K562 (cell line): Measurements from ENCODE around the gene ASB13. TPM values are rescaled to one million over a fixed set of nuclear protein-coding genes. Genes with fewer than 3 reads are reported as not detected.

Experiments used
- AFF4 ChIP-seq: sonication (generic); formaldehyde crosslinking; IDR thresholded peaks from 2 replicates; pipeline ENCODE4 v1.8.0; 2023; ENCODE audit warnings: mild to moderate bottlenecking, missing genetic modification reagents
- ARNT ChIP-seq, 2 experiments: fragments of 450-650 bp; IDR thresholded peaks; 2 replicates each; pipeline ENCODE4 v1.6.1; 2016; ENCODE audit warnings: mild to moderate bottlenecking in 1 of 2
- BRF1 ChIP-seq: IDR thresholded peaks from 3 replicates; pipeline ENCODE4 v1.6.1; 2011; ENCODE audit warnings: borderline replicate concordance, mild to moderate bottlenecking; ENCODE audit not compliant: insufficient read length; ENCODE audit errors: extremely low read depth
- CREB3 ChIP-seq: fragments of 450-650 bp; conservative IDR thresholded peaks from 2 replicates; pipeline ENCODE4 v1.6.1; 2016; ENCODE audit warnings: missing genetic modification characterization, low read depth, mild to moderate bottlenecking, missing compliant biosample characterization, moderate library complexity
- HMGN3 ChIP-seq: IDR thresholded peaks from 2 replicates; pipeline ENCODE4 v1.6.1; 2011; ENCODE audit warnings: borderline replicate concordance, low read depth, mild to moderate bottlenecking, mixed read lengths, low read length; ENCODE audit not compliant: insufficient read length; ENCODE audit errors: extremely low read depth
- NFXL1 ChIP-seq: fragments of 450-650 bp; formaldehyde crosslinking; IDR thresholded peaks from 2 replicates; pipeline ENCODE4 v1.4.0; 2021; ENCODE audit warnings: mild to moderate bottlenecking
- POLR3A ChIP-seq: IDR thresholded peaks from 2 replicates; pipeline ENCODE4 v1.6.1; 2011; ENCODE audit warnings: borderline replicate concordance, mild to moderate bottlenecking, moderate library complexity; ENCODE audit not compliant: insufficient read length, insufficient read depth; ENCODE audit errors: extremely low read depth
- PRPF4 ChIP-seq: fragments of 200-400 bp; formaldehyde crosslinking; IDR thresholded peaks from one replicate; pipeline ENCODE4 v1.6.1; 2017; ENCODE audit warnings: low read length, low read depth, mild to moderate bottlenecking; ENCODE audit not compliant: insufficient read depth, poor library complexity, severe bottlenecking
- RAD51 ChIP-seq: fragments of 450-650 bp; IDR thresholded peaks from 2 replicates; pipeline ENCODE4 v1.7.1; 2016; ENCODE audit warnings: low read depth, mild to moderate bottlenecking, borderline replicate concordance
- SMAD4 ChIP-seq: fragments of 250-450 bp; sonication (Bioruptor Pico); conservative IDR thresholded peaks from 2 replicates; pipeline ENCODE4 v1.8.0; 2021; ENCODE audit warnings: inconsistent platforms, mild to moderate bottlenecking, moderate library complexity
- TRIM24 ChIP-seq, 2 experiments: fragments of 450-650 bp; IDR thresholded peaks; 2 replicates each; pipeline ENCODE4 v1.6.1; 2016
- XRCC5 ChIP-seq: fragments of 200-400 bp; formaldehyde crosslinking; IDR thresholded peaks from 2 replicates; pipeline ENCODE4 v1.6.1; 2017; ENCODE audit warnings: low read depth, mild to moderate bottlenecking, low read length
- ZBTB43 ChIP-seq: sonication (generic); formaldehyde crosslinking; IDR thresholded peaks from 2 replicates; pipeline ENCODE4 v1.8.0; 2023; ENCODE audit warnings: mild to moderate bottlenecking, missing genetic modification reagents
- ZNF143 ChIP-seq: sonication (generic); formaldehyde crosslinking; IDR thresholded peaks from 2 replicates; pipeline ENCODE4 v1.9.0; 2022; ENCODE audit warnings: mild to moderate bottlenecking, missing genetic modification reagents
- ZNF324 ChIP-seq: fragments of 250-450 bp; sonication (Bioruptor Pico); IDR thresholded peaks from 2 replicates; pipeline ENCODE4 v1.4.0; 2020; ENCODE audit warnings: mild to moderate bottlenecking
- ZNF518B ChIP-seq: fragments of 250-450 bp; sonication (Bioruptor Pico); IDR thresholded peaks from 2 replicates; pipeline ENCODE4 v1.5.0; 2021; ENCODE audit warnings: mild to moderate bottlenecking, moderate library complexity
- ZNF551 ChIP-seq: fragments of 250-450 bp; sonication (Bioruptor Pico); IDR thresholded peaks from 2 replicates; pipeline ENCODE4 v1.5.0; 2021; ENCODE audit warnings: mild to moderate bottlenecking, moderate library complexity
- ZNF707 ChIP-seq: fragments of 250-450 bp; sonication (Bioruptor Pico); conservative IDR thresholded peaks from 2 replicates; pipeline ENCODE4 v1.8.0; 2022; ENCODE audit warnings: inconsistent platforms, mild to moderate bottlenecking, moderate library complexity
- polyA plus RNA-seq, 8 experiments: library from polyadenylated mRNA; depleted of rRNA in 4 of 8; stranded (reverse) in 5 of 8; unstranded in 3 of 8; fragments of >200 nt; fragmentation: Nextera tagmentation in 2 of 8; fragmentation: Illumina TruSeq in 1 of 8; extraction: Ambion mirVana in 2 of 8; extraction: Trizol in 1 of 8; gene quantifications; 2 replicates each; pipeline versions ENCODE4 v1.2.1 to v1.2.3, GENCODE V29; 2011 to 2014; ENCODE audit warnings: inconsistent platforms in 1 of 8, missing spikeins in 1 of 8
- total RNA-seq, 7 experiments: library from RNA; depleted of rRNA in 6 of 7; stranded (reverse); fragments of >200 nt in 6 of 7; fragmentation: Illumina TruSeq in 2 of 7; extraction: Trizol in 2 of 7; gene quantifications; 2 replicates each; pipeline versions ENCODE4 v1.2.1 to v1.2.3, GENCODE V29; 2011 to 2021; ENCODE audit warnings: low replicate concordance in 1 of 7

ASB13 gene
- total and polyA plus RNA-seq, 9 of the 15 experiments (the other 6 are each of a cell fraction or from before 2014, with no cell fraction given) = 5.2 to 28.8 (median 16.9) TPM

GRCh38 chr10:5684318-5684970 lies 18.0 kb upstream of the ASB13 start, which contains the start of gene TASOR2 (continued):
- no peak for TF ChIP-seq POLR3A
- TF ChIP-seq XRCC5 = no peak
- TF ChIP-seq NFXL1 (CRISPR knock-in tag) = 0 out of 2 replicates have a peak, but pooled peaks have one; percentile 42
- no peak for TF ChIP-seq ZBTB43
- TF ChIP-seq ARNT (IDR thresholded peaks at IDR 0.05) = peak; percentile 73 to 81; a peak in 3 of 4 replicates
- no peak for TF ChIP-seq ZNF551 (CRISPR knock-in tag)
- peak; percentile 55; the same call in 1 of the 2 replicates for TF ChIP-seq ZNF324 (CRISPR knock-in tag)
- TF ChIP-seq BRF1 = no peak
- TF ChIP-seq PRPF4 = peak; percentile 46
- TF ChIP-seq AFF4 (CRISPR knock-in tag) = peak; percentile 85
- TF ChIP-seq ZNF707 (CRISPR knock-in tag) = peak; percentile 61; the same call in 1 of the 2 replicates
- no peak for TF ChIP-seq ZNF143 (CRISPR knock-in tag)
- peak in 1 of 2 experiments; percentile 74; a peak in 3 of 4 replicates for TF ChIP-seq TRIM24 (IDR thresholded peaks at IDR 0.05)
- TF ChIP-seq CREB3 (tag) = peak; percentile 96
- peak; percentile 94 for TF ChIP-seq SMAD4 (CRISPR knock-in tag)
- TF ChIP-seq HMGN3 = peak; percentile 70
- TF ChIP-seq RAD51 = peak; percentile 70
- no peak for TF ChIP-seq ZNF518B (CRISPR knock-in tag)
